ENCODE measurements around the gene RASA3.

RASA3 gene

DNA sequence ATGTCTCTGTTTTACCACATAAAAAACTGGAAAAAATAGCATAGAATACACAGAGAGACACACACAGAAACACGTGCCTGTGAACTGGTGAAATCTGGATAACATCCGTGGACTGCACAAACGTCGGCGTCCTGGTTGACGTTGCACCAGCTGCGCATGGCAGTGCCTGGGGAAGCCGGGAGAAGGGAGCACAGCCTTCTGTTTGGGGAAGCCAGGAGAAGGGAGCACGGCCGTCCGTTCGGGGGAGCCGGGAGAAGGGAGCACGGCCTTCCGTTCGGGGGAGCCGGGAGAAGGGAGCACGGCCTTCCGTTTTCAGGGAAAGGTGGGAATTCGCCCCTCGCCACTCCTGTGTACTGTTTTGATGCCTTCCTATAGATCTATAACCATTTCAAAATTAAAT, 94.7 kb downstream of the RASA3 start:
- no peaks in the 10 kb centered on the region for H3K4me1 ChIP-seq (ENCODE audit: insufficient read depth, low read length, poor library complexity, severe bottlenecking)
- no peak for TF ChIP-seq EZH2phosphoT487 (IDR thresholded peaks at IDR 0.05; ENCODE audit: borderline replicate concordance)
- TF ChIP-seq, protein P1, sequence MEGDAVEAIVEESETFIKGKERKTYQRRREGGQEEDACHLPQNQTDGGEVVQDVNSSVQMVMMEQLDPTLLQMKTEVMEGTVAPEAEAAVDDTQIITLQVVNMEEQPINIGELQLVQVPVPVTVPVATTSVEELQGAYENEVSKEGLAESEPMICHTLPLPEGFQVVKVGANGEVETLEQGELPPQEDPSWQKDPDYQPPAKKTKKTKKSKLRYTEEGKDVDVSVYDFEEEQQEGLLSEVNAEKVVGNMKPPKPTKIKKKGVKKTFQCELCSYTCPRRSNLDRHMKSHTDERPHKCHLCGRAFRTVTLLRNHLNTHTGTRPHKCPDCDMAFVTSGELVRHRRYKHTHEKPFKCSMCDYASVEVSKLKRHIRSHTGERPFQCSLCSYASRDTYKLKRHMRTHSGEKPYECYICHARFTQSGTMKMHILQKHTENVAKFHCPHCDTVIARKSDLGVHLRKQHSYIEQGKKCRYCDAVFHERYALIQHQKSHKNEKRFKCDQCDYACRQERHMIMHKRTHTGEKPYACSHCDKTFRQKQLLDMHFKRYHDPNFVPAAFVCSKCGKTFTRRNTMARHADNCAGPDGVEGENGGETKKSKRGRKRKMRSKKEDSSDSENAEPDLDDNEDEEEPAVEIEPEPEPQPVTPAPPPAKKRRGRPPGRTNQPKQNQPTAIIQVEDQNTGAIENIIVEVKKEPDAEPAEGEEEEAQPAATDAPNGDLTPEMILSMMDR (conservative IDR thresholded peaks at IDR 0.05; ENCODE audit: low read length), result no peak
- H3K9me3 ChIP-seq (ENCODE audit: insufficient read depth, low read depth, low read length), result no peaks in the 10 kb centered on the region
- H3K9me2 ChIP-seq (replicated peaks; ENCODE audit: low read depth, low read length), result no peaks in the 10 kb centered on the region
- H3F3A ChIP-seq (ENCODE audit: low read depth), result no peaks in the 10 kb centered on the region
- H3K27me3 ChIP-seq (ENCODE audit: insufficient read depth, low read length, poor library complexity, severe bottlenecking), result no peaks in the 10 kb centered on the region
- H4K20me1 ChIP-seq (ENCODE audit: insufficient read depth, low read length, poor library complexity, severe bottlenecking), result peaks cover 5% of the 10 kb centered on the region
- H3K9ac ChIP-seq (ENCODE audit: low read depth, low read length, poor library complexity, severe bottlenecking), result no peak overlapping the region
- peaks cover 15% of the 10 kb centered on the region; the same call in 1 of the 2 replicates for H3K36me3 ChIP-seq (ENCODE audit: insufficient read depth, low read length)
- no peak overlapping the region for H3K4me2 ChIP-seq (ENCODE audit: low read depth, low read length, poor library complexity, severe bottlenecking)
- peaks cover 29% of the 10 kb centered on the region; the same call in 1 of the 2 replicates for H3K79me2 ChIP-seq (ENCODE audit: insufficient read depth, low read length)
- no peak overlapping the region for H2AFZ ChIP-seq (ENCODE audit: low read length)
- no peak overlapping the region for H3K4me3 ChIP-seq (ENCODE audit: low read length, poor library complexity, severe bottlenecking)

- Histone ChIP-seq H3K4me2 (ENCODE audit: low read depth, low read length, poor library complexity, severe bottlenecking) (no peak overlapping the region), H3F3A (ENCODE audit: low read depth) (no peaks in the 10 kb centered on the region), H2AFZ (ENCODE audit: low read length) (no peak overlapping the region), H3K27me3 (ENCODE audit: insufficient read depth, low read length, poor library complexity, severe bottlenecking) (no peaks in the 10 kb centered on the region), H3K9me3 (ENCODE audit: insufficient read depth, low read depth, low read length) (no peaks in the 10 kb centered on the region), H3K79me2 (ENCODE audit: insufficient read depth, low read length) (peaks cover 38% of the 10 kb centered on the region; the same call in 1 of the 2 replicates), H3K9me2 (replicated peaks; ENCODE audit: low read depth, low read length) (no peaks in the 10 kb centered on the region), H3K9ac (ENCODE audit: low read depth, low read length, poor library complexity, severe bottlenecking) (no peak overlapping the region), H4K20me1 (ENCODE audit: insufficient read depth, low read length, poor library complexity, severe bottlenecking) (peaks cover 7% of the 10 kb centered on the region), H3K4me1 (ENCODE audit: insufficient read depth, low read length, poor library complexity, severe bottlenecking) (no peaks in the 10 kb centered on the region), H3K36me3 (ENCODE audit: insufficient read depth, low read length) (peaks cover 23% of the 10 kb centered on the region; the same call in 1 of the 2 replicates), H3K4me3 (ENCODE audit: low read length, poor library complexity, severe bottlenecking) (no peak overlapping the region)
- no peak for TF ChIP-seq EZH2phosphoT487 (IDR thresholded peaks at IDR 0.05; ENCODE audit: borderline replicate concordance)
- TF ChIP-seq, protein P1 (conservative IDR thresholded peaks at IDR 0.05; ENCODE audit: low read length), result no peak
Observed at GRCh38 chr13:114035583-114036531, 96.6 kb downstream of the RASA3 start.

- H3K4me1 ChIP-seq (ENCODE audit: insufficient read depth, low read length, poor library complexity, severe bottlenecking), result no peaks in the 10 kb centered on the region
- no peak overlapping the region for H3K9ac ChIP-seq (ENCODE audit: low read depth, low read length, poor library complexity, severe bottlenecking)
- peaks cover 26% of the 10 kb centered on the region; the same call in 1 of the 2 replicates for H3K36me3 ChIP-seq (ENCODE audit: insufficient read depth, low read length)
- no peaks in the 10 kb centered on the region for H3K9me2 ChIP-seq (replicated peaks; ENCODE audit: low read depth, low read length)
- no peak overlapping the region for H2AFZ ChIP-seq (ENCODE audit: low read length)
- no peaks in the 10 kb centered on the region for H3K27me3 ChIP-seq (ENCODE audit: insufficient read depth, low read length, poor library complexity, severe bottlenecking)
- H3K4me2 ChIP-seq (ENCODE audit: low read depth, low read length, poor library complexity, severe bottlenecking), result no peak overlapping the region
- peaks cover 7% of the 10 kb centered on the region for H4K20me1 ChIP-seq (ENCODE audit: insufficient read depth, low read length, poor library complexity, severe bottlenecking)
- H3K9me3 ChIP-seq (ENCODE audit: insufficient read depth, low read depth, low read length), result no peaks in the 10 kb centered on the region
- H3K4me3 ChIP-seq (ENCODE audit: low read length, poor library complexity, severe bottlenecking), result no peak overlapping the region
- TF ChIP-seq, protein P1 (conservative IDR thresholded peaks at IDR 0.05; ENCODE audit: low read length), result no peak
- TF ChIP-seq EZH2phosphoT487 (IDR thresholded peaks at IDR 0.05; ENCODE audit: borderline replicate concordance), result no peak
- H3K79me2 ChIP-seq (ENCODE audit: insufficient read depth, low read length), result peaks cover 43% of the 10 kb centered on the region; the same call in 1 of the 2 replicates
- H3F3A ChIP-seq (ENCODE audit: low read depth), result no peaks in the 10 kb centered on the region
Observed at GRCh38 chr13:114035186-114035582, 97.2 kb downstream of the RASA3 start.
